Astrocyte (in vitro differentiated cells and primary cell): ENCODE results near the gene FAM20B.

Experiments used
- CTCF ChIP-seq: IDR thresholded peaks from 2 replicates; pipeline ENCODE4 v1.5.1; 2011; ENCODE audit warnings: low read depth, mild to moderate bottlenecking, inconsistent platforms, low read length, moderate library complexity; ENCODE audit not compliant: insufficient read depth
- EZH2 ChIP-seq: IDR thresholded peaks from 2 replicates; pipeline ENCODE4 v1.6.1; 2012; ENCODE audit warnings: mild to moderate bottlenecking, low read length, inconsistent platforms; ENCODE audit not compliant: insufficient read depth

- no peak for TF ChIP-seq CTCF
- TF ChIP-seq EZH2: no peak
These were observed 8.8 kb upstream of the FAM20B start for GRCh38 chr1:179016706-179017382.
